22Rv1 (cell line): ENCODE measurements around the gene AIRE.

Experiments
- CTCF ChIP-seq: fragments of 450-650 bp; IDR thresholded peaks from 2 replicates; pipeline ENCODE4 v1.5.1; 2017; ENCODE audit warnings: mild to moderate bottlenecking
- ZFX ChIP-seq: fragments of 450-650 bp; IDR thresholded peaks from 2 replicates; pipeline ENCODE4 v1.6.1; 2017; ENCODE audit warnings: antibody characterized with exemption, borderline replicate concordance

GRCh38 chr21:44324106-44324853 is 38.6 kb downstream of the AIRE start:
- no peak for TF ChIP-seq CTCF
- TF ChIP-seq ZFX = no peak
